ENCODE measurements around the gene MUSK. TPM values are rescaled to one million over a fixed set of nuclear protein-coding genes. Genes with fewer than 3 reads are reported as not detected.

MUSK gene
- total and polyA plus RNA-seq, 2 donors (not counting 1 experiment from before 2014, with no cell fraction given) = not detected

- TF ChIP-seq, protein P1, sequence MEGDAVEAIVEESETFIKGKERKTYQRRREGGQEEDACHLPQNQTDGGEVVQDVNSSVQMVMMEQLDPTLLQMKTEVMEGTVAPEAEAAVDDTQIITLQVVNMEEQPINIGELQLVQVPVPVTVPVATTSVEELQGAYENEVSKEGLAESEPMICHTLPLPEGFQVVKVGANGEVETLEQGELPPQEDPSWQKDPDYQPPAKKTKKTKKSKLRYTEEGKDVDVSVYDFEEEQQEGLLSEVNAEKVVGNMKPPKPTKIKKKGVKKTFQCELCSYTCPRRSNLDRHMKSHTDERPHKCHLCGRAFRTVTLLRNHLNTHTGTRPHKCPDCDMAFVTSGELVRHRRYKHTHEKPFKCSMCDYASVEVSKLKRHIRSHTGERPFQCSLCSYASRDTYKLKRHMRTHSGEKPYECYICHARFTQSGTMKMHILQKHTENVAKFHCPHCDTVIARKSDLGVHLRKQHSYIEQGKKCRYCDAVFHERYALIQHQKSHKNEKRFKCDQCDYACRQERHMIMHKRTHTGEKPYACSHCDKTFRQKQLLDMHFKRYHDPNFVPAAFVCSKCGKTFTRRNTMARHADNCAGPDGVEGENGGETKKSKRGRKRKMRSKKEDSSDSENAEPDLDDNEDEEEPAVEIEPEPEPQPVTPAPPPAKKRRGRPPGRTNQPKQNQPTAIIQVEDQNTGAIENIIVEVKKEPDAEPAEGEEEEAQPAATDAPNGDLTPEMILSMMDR (IDR thresholded peaks at IDR 0.05) = no peak
- TF ChIP-seq EZH2 (IDR thresholded peaks at IDR 0.05; ENCODE audit: borderline replicate concordance, insufficient read depth, low read depth, low read length, poor library complexity, severe bottlenecking) = no peak
- Histone ChIP-seq H3K36me3 (replicated peaks in 1 of 2; ENCODE audit: control extremely low read depth in 1 of 2, control insufficient read depth in 1 of 2, extremely low read depth in 1 of 2, insufficient read depth in 2 of 2, low read length in 1 of 2) (no peaks in the 10 kb centered on the region), H3K27ac (ENCODE audit: low read length in 2 of 2) (no peak overlapping the region), H3K9me3 (ENCODE audit: control extremely low read depth in 1 of 3, control insufficient read depth in 2 of 3, insufficient read depth in 1 of 3, low read length in 2 of 3) (no peaks in the 10 kb centered on the region), H3K4me2 (replicated peaks; ENCODE audit: low read depth, low read length, poor library complexity, severe bottlenecking) (no peak overlapping the region), H3K4me3 (ENCODE audit: control extremely low read depth in 1 of 5, extremely low read depth in 1 of 5, insufficient read depth in 1 of 5, low read depth in 2 of 5, low read length in 4 of 5) (no peak overlapping the region), H3K4me1 (ENCODE audit: control insufficient read depth in 2 of 2, insufficient read depth in 2 of 2, low read length in 2 of 2) (no peaks in the 10 kb centered on the region), H3K9ac (ENCODE audit: low read length) (no peak overlapping the region), H2AFZ (ENCODE audit: insufficient read depth, low read depth, low read length, poor library complexity, severe bottlenecking) (no peak overlapping the region), H3K27me3 (replicated peaks in 1 of 4; ENCODE audit: control extremely low read depth in 1 of 4, control insufficient read depth in 3 of 4, insufficient read depth in 4 of 4, low read length in 3 of 4) (no peaks in the 10 kb centered on the region), H4K20me1 (ENCODE audit: control insufficient read depth, insufficient read depth, low read length, poor library complexity, severe bottlenecking) (no peaks in the 10 kb centered on the region), H3K79me2 (ENCODE audit: control insufficient read depth, insufficient read depth, low read length) (no peaks in the 10 kb centered on the region)
- Mint-ChIP-seq H3K27me3 (no peaks in the 10 kb centered on the region), H3K9me3 (ENCODE audit: insufficient read depth) (no peaks in the 10 kb centered on the region), H3K27ac (no peak overlapping the region), H3K4me3 (no peak overlapping the region), H3K4me1 (no peaks in the 10 kb centered on the region)
- WGBS (ENCODE audit: insufficient coverage) = 80% methylated on average over 1 of the region's 2 CpGs
- ChIA-PET CTCF (no interaction called here), POLR2A (no interaction called here)
- no peak for ATAC-seq (ENCODE audit: low read depth)
- intact Hi-C loops (cut with micrococcal nuclease) = no loop called here
- DNase-seq = no peak
Measured at GRCh38 chr9:110765926-110766325, 97.3 kb downstream of the MUSK start.

- H3K79me2 ChIP-seq (ENCODE audit: control insufficient read depth, insufficient read depth, low read length) = no peaks in the 10 kb centered on the region
- TF ChIP-seq, protein P1 (IDR thresholded peaks at IDR 0.05) = no peak
- TF ChIP-seq EZH2 (IDR thresholded peaks at IDR 0.05; ENCODE audit: borderline replicate concordance, insufficient read depth, low read depth, low read length, poor library complexity, severe bottlenecking) = no peak
- ChIA-PET POLR2A (no interaction called here), CTCF (no interaction called here)
- Mint-ChIP-seq H3K27me3 (no peaks in the 10 kb centered on the region), H3K9me3 (ENCODE audit: insufficient read depth) (no peaks in the 10 kb centered on the region), H3K4me1 (no peaks in the 10 kb centered on the region), H3K27ac (no peak overlapping the region), H3K4me3 (no peak overlapping the region)
- DNase-seq = no peak
- H3K27ac ChIP-seq (ENCODE audit: low read length in 2 of 2) = no peak overlapping the region
- no peak overlapping the region for H3K9ac ChIP-seq (ENCODE audit: low read length)
- no peaks in the 10 kb centered on the region for H3K9me3 ChIP-seq (ENCODE audit: control extremely low read depth in 1 of 3, control insufficient read depth in 2 of 3, insufficient read depth in 1 of 3, low read length in 2 of 3)
- H2AFZ ChIP-seq (ENCODE audit: insufficient read depth, low read depth, low read length, poor library complexity, severe bottlenecking) = no peak overlapping the region
- intact Hi-C loops (cut with micrococcal nuclease) = no loop called here
- no peak overlapping the region for H3K4me2 ChIP-seq (replicated peaks; ENCODE audit: low read depth, low read length, poor library complexity, severe bottlenecking)
- H3K4me3 ChIP-seq (ENCODE audit: control extremely low read depth in 1 of 5, extremely low read depth in 1 of 5, insufficient read depth in 1 of 5, low read depth in 2 of 5, low read length in 4 of 5) = no peak overlapping the region
- no peak for ATAC-seq (ENCODE audit: low read depth)
- H4K20me1 ChIP-seq (ENCODE audit: control insufficient read depth, insufficient read depth, low read length, poor library complexity, severe bottlenecking) = no peaks in the 10 kb centered on the region
- 100% methylated on average over 3 of the region's 6 CpGs for WGBS (ENCODE audit: insufficient coverage)
- no peaks in the 10 kb centered on the region for H3K4me1 ChIP-seq (ENCODE audit: control insufficient read depth in 2 of 2, insufficient read depth in 2 of 2, low read length in 2 of 2)
- no peaks in the 10 kb centered on the region for H3K27me3 ChIP-seq (replicated peaks in 1 of 4; ENCODE audit: control extremely low read depth in 1 of 4, control insufficient read depth in 3 of 4, insufficient read depth in 4 of 4, low read length in 3 of 4)
- no peaks in the 10 kb centered on the region for H3K36me3 ChIP-seq (replicated peaks in 1 of 2; ENCODE audit: control extremely low read depth in 1 of 2, control insufficient read depth in 1 of 2, extremely low read depth in 1 of 2, insufficient read depth in 2 of 2, low read length in 1 of 2)
Measured at GRCh38 chr9:110767559-110768063, 99.0 kb downstream of the MUSK start.
